ENCODE measurements around the gene CD79B.
"Not testable (repeated sequence)": the region's sequence is repeated elsewhere in the genome, so short reads cannot be mapped to it uniquely, and the experiment has no call there.

Gene CD79B

DNA sequence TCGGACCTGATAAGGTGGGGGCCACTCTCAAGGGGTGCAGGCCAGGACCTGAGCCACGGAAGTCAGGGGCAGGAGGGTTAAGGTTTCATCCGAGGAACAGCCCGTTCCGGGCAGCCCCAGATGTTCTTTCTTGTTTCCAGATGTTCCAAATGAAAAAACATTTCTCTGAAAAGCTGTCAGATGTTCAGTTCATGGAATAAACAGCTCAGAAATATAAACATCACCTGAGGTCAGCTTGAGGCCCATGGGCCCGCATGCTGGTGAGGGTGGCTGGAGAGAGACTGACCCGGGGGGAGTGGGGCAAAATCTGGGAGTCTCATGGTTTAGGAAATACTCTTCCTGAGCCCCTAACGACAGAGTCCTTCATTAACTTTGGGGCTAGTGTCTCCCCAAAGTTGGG lies 1.5 kb upstream of the CD79B start:
- DNase-seq (ENCODE audit: low read depth) = no peak

DNA sequence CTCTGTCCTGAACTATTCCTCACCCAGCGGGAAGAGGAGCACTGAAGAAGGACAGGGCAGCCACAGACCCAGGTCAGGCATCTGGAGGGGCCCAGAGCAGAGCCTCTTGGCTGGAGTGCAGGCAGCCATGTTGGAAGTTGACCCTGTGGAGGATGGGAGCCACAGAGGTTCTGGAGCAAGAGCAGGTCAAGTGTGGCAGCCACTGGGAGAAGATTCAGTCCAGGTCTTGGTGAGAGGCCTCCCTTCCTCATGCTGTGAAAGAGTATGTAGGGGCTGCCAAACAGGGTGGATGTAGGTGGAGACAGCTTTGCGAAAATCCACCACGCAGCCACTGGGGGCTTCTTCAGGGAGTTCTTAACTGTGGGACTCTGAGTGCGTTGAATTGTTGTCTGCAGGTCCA lies 590 bp upstream of the CD79B start:
- no peak for DNase-seq (ENCODE audit: low read depth)

DNA sequence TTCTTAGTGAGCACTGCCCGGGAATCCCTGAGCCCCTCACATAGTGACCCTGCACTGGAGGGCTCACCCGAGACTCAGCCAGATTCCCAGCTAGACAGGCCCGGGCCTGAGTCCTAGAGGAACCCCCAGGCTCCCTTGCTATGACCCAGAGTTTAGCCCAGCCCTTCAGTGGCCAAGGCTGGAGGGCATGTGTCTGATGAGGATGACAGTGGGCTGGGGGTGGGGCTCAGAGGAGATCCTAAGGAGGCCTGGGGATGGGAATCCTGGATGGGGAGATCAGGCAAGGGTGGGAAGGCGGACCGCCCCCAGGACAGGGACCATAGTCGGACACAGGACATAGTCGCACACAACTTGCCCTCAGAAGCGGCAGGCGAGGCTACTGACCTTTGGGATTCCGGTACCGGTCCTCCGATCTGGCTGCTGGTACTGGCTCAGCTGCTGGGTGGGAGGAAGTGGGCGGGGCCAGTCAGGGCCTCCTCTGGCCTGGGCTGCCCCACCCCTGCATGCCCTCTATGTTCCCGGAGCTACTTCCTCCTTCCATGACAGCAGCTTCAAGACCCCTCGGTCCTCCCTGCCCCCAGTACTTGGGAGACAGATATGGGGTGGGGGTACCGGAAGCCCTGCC lies 1.1 kb downstream of the CD79B start:
- peak; percentile 50 for DNase-seq (ENCODE audit: low read depth)

DNA sequence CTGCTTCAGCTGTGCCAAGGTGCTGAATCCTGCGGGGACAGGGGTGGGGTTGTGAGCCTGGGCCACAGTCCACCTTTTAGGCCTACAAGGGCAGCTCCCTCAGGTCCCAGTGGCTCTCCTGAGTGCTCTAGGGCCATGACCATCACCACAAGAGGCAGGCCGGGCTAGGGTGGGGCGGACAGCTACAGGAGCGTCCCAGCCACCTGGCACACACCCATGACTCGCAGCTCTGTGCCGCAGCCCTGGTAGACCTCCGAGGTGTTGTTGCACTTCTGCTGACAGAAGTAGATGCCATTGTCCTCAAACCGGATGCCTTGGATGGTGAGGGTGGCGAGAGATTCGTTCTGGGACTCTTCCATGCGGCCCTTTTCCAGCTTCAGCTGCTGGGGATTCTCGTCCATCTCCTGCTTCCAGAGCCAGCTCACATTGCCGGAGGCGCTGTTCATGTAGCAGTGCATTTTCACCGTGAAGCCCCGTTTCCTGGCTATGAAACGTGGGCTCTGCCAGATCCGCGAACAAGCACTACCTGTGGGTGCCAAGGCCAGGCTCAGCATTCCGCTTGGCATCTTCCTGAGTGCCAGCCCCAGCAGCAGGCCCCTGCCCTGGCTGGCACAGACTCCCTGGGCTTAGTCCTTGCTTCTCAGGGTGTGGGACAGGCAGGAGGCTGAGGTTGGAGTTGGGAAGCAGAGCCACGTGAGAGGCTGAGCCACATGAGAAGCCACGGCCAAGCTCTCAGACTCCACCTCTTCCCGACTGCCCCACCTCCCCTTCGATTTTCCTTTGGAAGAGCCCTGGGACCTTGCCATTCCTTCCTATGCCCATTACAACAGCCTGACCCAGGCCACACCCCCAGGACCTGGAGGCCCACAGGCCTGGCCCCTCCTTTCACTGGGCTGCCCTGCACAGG lies 2.0 kb downstream of the CD79B start:
- DNase-seq (ENCODE audit: low read depth) = no peak

DNA sequence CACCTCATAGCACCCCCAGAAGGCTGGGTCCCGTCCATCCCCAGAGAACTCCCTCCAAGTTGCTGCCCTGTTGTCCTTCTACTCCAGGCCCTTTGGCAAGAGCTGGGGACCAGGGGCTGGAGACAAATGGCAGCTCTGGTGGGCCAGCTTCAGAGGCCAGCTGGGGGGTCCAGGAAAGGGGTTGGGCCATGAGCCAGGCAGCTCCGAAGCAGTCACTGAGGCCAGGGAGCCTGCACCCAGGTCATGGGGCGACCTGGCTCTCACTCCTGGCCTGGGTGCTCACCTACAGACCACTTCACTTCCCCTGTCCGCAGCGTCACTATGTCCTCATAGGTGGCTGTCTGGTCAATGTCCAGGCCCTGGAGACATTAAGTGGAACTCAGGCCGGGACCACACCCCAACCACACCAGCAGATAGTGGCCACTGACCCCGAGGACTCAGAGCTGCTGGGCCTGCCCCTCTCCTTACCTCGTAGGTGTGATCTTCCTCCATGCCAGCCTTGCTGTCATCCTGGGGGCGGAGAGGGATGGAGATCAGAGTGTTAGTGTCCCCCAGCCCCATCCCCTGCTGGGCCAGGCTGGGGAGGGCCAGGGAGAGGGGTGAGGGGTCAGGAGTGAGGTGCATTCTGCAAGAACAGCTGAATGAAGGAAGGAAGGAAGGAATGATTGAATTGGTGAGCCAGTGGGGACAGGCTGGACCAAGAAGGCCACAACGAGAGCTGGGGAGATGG lies 3.0 kb downstream of the CD79B start:
- no peak for DNase-seq (ENCODE audit: low read depth)

DNA sequence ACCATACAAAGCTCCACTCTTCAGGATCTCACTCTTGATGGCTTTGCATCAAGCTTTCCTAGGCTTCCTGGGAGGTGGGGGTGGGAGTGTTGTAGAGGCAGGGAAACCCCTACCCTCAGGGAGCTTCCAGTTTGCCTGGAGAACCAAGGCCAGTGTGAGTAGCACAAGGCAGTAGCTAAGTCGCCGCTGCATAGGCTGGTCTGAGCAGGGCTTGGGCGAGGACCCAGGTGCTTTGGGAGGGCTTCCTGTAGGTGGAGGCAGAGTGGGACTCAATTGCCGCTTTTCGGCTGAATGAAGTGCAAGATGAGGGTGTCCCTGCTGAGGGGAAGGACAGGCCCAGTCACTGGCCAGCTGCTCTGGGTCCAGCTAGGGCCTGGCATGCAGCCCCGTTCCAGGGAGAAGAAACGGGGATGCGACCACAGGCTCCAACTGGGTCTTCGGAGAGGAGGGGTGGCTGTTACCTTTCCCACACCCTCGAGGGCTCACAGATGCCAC lies 3.9 kb downstream of the CD79B start:
- DNase-seq (ENCODE audit: low read depth) = no peak

DNA sequence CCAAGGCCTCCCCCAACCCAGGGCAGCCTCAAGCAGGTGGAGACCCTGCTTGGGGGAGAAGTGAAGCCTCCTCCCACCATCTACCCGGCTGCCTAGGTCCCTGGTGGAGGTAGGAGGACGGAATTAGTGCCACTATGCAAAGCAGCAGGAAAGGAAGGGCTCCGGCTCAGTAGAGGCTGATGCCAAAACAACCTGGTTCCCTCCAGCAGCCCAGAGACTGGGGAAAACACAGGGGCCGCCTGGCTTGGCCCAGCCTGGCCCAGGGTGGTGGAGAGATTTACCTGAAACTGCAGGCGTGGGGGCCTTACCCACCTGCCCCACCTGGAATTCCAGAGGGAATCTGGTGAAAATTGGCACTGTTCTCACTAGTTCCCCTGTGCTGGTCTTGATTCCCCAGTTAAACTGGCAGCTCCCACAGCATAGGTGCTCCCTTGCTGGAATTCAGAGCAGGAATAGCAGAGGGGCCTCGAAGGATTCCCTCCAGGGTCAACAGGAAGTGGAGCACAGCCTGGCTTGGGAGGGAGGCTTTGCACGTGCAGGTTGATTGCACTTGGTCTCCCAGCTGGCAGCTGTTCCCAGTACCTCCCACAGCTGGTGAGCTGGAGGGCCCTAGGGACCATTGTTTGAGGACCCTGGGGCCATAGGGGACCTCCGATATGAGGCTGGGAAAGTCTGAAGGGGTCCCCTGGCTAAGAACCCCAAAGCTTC lies 4.5 kb downstream of the CD79B start:
- no peak for DNase-seq (ENCODE audit: low read depth)

DNA sequence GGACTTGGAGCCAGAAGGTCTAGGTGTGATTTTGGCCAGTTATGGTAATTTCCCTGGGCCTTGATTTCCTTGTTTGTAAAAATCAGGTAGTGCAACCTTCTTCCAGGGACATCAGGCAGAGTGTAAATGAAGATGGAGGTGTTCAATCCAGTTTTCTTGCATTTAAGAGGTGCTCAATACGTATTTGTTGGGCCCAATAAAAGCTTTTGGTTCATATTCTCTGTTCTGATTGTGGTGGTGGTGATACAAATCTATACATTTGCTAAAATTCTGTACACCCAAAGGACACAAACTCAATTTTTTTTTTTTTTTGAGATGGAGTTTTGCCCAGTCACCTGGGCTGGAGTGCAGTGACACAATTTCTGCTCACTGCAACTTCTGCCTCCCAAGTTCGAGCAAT lies 6.0 kb downstream of the CD79B start:
- no peak for DNase-seq (ENCODE audit: low read depth)

DNA sequence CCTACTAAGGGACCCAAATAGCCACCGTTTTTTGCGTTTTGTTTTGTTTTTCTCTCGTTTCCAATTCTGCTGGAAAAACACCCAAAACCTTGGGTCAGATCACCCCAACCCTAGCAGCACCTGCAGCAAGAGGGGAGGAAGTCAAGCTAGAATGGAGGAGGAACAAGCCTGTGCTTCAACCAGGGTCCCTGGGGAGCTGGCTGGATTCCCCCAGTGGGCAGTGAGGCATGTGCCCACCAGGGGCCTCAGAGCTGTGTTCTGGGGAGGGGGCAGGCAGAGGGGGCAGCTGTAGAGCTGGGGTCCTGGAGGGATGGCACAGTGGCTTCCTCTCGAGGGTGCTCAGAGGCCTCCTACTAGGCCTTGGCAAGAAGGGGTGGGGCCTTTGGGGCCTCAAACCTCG lies 6.5 kb downstream of the CD79B start:
- no peak for DNase-seq (ENCODE audit: low read depth)

DNA sequence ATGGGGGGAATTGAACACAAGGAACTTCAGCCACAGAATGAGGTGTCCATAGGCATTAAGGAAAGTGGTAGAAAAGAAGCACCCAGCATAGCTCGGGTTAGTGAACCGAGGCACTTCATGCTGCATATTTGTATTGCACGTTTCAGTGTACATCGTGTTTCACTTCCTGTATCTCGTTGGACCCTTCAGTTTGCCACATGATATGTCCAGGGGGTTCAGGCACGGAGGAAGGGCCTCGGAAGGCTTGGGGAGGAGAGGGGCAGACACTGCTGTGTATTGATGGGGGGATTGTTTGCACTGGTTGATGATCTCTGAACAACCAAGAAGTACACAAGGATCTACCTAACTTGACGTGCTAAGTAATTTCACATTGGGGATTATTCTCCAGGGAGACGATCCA lies 9.7 kb downstream of the CD79B start:
- DNase-seq (ENCODE audit: low read depth) = not testable (repeated sequence)

DNA sequence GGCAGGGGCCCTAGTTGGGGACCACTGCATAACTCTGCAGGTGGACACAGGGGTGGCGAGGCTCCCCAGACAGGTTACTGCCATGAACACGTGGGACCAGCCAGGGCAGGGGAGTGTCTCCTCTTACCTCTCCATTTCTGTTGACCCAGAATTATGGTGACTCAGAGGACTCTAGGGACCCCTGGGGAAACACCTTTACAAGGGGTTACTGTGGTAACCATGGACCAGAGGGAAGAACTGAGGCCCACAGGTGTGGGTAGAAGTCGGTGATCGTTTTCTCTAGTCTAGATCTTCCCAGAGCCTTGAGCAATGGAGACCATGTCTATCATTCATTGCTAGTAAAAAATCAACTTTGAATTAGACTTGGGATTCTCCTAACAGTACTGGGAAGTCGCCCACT lies 11.4 kb downstream of the CD79B start:
- not testable (repeated sequence) for DNase-seq (ENCODE audit: low read depth)

DNA sequence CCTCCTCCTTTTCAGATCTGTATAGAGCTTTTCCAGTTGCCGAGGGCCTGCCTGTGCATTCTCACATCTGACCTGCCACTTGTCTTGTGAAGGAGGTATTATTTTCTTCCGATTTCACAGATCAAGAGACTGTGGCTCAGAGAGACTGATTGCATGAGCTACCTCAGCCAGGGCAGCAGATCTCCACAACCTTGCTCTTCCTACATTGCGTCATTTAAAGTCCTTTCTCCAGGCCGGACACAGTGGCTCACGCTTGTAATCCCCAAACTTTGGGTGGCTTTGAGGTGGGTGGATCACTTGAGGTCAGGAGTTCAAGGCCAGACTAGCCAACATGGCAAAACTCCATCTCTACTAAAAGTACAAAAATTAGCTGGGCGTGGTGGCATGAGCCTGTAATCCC lies 12.1 kb downstream of the CD79B start:
- DNase-seq (ENCODE audit: low read depth) = not testable (repeated sequence)

DNA sequence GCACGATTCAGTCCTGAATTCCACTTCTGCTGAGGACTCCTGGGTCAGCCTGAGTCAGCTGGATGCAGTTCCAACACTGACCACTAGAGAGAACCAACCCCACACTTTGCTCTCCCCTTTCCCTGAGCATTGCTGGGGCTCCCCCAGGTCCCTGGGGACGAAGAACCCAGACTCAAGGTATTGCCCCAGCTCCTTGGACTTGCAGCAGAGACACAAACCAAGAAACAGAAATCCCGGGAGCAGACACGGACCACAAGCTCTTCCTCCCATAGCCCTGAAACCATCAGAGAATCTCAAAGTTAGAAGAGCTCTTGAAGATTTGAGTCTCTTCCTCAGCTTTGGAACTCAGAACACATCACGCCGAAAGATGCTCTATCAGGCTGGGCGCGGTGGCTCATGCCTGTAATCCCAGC lies 12.8 kb downstream of the CD79B start:
- peak; percentile 61 for DNase-seq (ENCODE audit: low read depth)

DNA sequence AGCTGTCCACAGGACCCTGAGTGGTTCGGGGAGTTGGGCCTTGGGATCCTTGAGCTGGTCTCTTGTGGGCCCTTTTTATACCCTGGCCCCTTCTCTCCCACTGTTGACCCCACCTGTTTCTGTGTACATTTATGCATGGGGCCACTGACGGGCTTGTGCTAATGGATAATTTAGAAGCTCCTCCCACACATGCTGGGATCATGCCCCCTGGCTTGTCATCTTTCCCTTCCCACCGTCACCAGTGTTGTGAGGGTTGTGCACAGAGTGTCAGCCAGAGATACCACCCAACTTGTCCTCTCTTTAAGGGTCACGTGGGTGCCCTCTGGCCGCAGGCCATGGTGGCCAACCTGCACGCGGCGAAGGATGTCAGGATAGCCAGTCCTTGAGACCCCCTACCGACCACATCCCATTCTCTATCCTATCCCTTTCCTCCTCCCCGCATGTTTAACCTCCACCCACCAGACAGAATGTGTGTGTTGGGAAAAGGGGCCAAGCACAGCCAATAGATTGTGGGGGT lies 13.3 kb downstream of the CD79B start, which contains the start of gene GH1:
GH1 (minus strand) TSS at position 51 of the 517 bp plus-strand sequence. CDS start 63 bp downstream, outside the sequence.
- DNase-seq (ENCODE audit: low read depth) = not testable (repeated sequence)

DNA sequence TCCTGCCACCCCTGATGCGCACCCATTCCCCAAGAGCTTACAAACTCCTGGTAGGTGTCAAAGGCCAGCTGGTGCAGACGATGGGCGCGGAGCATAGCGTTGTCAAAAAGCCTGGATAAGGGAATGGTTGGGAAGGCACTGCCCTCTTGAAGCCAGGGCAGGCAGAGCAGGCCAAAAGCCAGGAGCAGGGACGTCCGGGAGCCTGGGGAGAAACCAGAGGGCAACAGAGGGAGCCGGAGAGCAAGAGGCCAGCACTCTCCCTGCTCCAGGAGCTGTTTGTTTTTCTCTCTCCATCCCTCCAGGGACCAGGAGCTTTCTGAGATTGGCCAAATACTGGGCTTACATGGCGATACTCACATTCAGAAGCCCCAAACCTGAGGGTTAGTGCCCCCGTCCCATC lies 13.8 kb downstream of the CD79B start:
- no peak for DNase-seq (ENCODE audit: low read depth)

DNA sequence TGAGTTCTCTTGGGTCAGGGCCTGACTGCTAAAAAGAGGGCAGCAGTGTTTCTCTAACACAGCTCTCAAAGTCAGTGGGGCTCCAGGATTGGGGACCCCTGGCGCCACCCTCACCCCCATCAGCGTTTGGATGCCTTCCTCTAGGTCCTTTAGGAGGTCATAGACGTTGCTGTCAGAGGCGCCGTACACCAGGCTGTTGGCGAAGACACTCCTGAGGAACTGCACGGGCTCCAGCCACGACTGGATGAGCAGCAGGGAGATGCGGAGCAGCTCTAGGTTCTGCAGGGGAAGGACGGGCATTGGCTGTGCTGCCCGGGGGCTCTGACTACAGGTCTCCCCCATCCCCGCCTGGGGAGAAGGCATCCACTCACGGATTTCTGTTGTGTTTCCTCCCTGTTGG lies 14.5 kb downstream of the CD79B start:
- no peak for DNase-seq (ENCODE audit: low read depth)

DNA sequence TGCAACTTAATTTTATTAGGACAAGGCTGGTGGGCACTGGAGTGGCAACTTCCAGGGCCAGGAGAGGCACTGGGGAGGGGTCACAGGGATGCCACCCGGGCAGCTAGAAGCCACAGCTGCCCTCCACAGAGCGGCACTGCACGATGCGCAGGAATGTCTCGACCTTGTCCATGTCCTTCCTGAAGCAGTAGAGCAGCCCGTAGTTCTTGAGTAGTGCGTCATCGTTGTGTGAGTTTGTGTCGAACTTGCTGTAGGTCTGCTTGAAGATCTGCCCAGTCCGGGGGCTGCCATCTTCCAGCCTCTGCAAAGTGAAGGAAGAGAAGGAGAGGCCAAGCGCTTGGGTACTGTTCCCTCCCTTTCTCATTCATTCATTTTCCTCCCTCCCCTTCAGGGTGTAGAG lies 14.9 kb downstream of the CD79B start:
- DNase-seq (ENCODE audit: low read depth) = not testable (repeated sequence)

DNA sequence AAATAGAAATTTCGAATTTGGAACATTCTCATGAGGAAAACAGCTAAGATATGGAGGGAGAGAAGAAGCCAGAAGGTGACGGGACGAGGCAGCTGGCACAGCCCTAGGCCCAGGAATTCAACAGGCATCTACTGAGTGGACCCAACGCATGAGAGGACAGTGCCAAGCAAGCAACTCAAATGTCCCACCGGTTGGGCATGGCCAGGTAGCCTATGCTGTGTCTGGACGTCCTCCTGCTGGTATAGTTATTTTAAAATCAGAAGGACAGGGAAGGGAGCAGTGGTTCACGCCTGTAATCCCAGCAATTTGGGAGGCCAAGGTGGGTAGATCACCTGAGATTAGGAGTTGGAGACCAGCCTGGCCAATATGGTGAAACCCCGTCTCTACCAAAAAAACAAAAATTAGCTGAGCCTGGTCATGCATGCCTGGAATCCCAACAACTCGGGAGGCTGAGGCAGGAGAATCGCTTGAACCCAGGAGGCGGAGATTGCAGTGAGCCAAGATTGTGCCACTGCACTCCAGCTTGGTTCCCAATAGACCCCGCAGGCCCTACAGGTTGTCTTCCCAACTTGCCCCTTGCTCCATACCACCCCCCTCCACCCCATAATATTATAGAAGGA lies 15.5 kb downstream of the CD79B start:
- no peak for DNase-seq (ENCODE audit: low read depth)

DNA sequence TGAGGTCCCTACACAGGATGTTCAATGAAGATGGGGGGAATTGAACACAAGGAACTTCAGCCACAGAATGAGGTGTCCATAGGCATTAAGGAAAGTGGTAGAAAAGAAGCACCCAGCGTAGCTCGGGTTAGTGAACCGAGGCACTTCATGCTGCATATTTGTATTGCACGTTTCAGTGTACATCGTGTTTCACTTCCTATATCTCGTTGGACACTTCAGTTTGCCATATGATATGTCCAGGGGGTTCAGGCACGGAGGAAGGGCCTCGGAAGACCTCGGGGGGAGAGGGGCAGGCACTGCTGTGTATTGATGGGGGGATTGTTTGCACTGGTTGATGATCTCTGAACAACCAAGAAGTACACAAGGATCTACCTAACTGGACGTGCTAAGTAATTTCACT lies 16.4 kb downstream of the CD79B start:
- not testable (repeated sequence) for DNase-seq (ENCODE audit: low read depth)

DNA sequence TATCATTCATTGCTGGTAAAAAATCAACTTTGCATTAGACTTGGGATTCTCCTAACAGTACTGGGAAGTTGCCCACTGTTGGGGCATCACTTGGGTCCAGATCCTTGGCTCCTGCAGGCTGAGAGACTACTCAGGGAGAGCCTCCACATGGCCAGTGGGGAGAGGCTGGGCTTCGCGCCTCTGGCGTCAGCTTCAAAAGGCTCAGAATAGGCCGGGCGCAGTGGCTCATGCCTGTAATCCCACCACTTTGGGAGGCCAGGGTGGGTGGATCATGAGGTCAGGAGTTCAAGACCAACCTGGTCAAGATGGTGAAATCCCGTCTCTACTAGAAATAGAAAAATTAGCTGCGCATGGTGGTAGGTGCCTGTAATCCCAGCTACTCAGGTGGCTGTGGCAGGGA lies 17.7 kb downstream of the CD79B start:
- DNase-seq (ENCODE audit: low read depth) = no peak

DNA sequence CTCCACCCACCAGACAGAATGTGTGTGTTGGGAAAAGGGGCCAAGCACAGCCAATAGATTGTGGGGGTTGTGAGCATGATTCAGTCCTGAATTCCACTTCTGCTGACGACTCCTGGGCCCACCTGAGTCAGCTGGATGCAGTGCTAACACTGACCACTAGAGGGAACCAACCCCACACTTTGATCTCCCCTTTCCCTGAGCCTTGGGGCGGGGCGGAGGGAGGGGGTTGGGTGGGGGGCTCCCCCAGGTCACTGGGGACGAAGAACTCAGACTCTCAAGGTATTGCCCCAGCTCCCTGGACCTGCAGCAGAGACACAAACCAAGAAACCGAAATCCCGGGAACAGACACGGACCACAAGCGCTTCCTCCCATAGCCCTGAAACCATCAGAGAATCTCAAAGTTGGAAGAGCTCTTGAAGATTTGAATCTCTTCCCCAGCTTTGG lies 20.5 kb downstream of the CD79B start:
- DNase-seq (ENCODE audit: low read depth) = peak; percentile 55
